Mesendoderm (in vitro differentiated cells): ENCODE measurements around the gene SPEG.

ENCODE experiments used
- DNase-seq: peaks from one replicate; pipeline ENCODE4 v3.0.0; 2013
- H2AK5ac ChIP-seq: 2 replicates; pipeline ENCODE4 v1.6.1; 2013; ENCODE audit warnings: low read length, inconsistent platforms
- H2BK120ac ChIP-seq: 2 replicates; pipeline ENCODE4 v1.6.1; 2013; ENCODE audit warnings: low read depth, mild to moderate bottlenecking, low read length, moderate library complexity, mixed read lengths
- H2BK15ac ChIP-seq: replicated peaks from 2 replicates; pipeline ENCODE4 v1.6.1; 2013; ENCODE audit warnings: low read depth, mild to moderate bottlenecking, moderate library complexity
- H2BK5ac ChIP-seq: 2 replicates; pipeline ENCODE4 v1.6.1; 2013; ENCODE audit warnings: low read length, inconsistent platforms
- H3K18ac ChIP-seq: 2 replicates; pipeline ENCODE4 v1.6.1; 2013; ENCODE audit warnings: mild to moderate bottlenecking, low read length, mixed read lengths
- H3K23ac ChIP-seq: one replicate; pipeline ENCODE4 v1.6.1; 2013; ENCODE audit warnings: low read length
- H3K27ac ChIP-seq: 2 replicates; pipeline ENCODE4 v1.5.1; 2013; ENCODE audit warnings: low read depth, mild to moderate bottlenecking, inconsistent platforms, low read length, moderate library complexity
- H3K27me3 ChIP-seq: 2 replicates; pipeline ENCODE4 v1.6.1; 2013; ENCODE audit warnings: low read length, control low read depth, mild to moderate bottlenecking, inconsistent platforms; ENCODE audit not compliant: insufficient read depth, poor library complexity
- H3K36me3 ChIP-seq: 2 replicates; pipeline ENCODE4 v1.6.1; 2013; ENCODE audit warnings: low read length, inconsistent platforms; ENCODE audit not compliant: control insufficient read depth, insufficient read depth
- H3K4ac ChIP-seq: one replicate; pipeline ENCODE4 v1.6.1; 2013; ENCODE audit warnings: low read depth, mild to moderate bottlenecking, low read length, moderate library complexity
- H3K4me1 ChIP-seq: 2 replicates; pipeline ENCODE4 v1.6.1; 2013; ENCODE audit warnings: low read depth, low read length, inconsistent platforms; ENCODE audit not compliant: control insufficient read depth
- H3K4me2 ChIP-seq: 2 replicates; pipeline ENCODE4 v1.6.1; 2013; ENCODE audit warnings: low read length
- H3K4me3 ChIP-seq: 2 replicates; pipeline ENCODE4 v1.5.1; 2013; ENCODE audit warnings: mild to moderate bottlenecking, low read length
- H3K56ac ChIP-seq: one replicate; pipeline ENCODE4 v1.6.1; 2013; ENCODE audit warnings: low read length
- H3K79me1 ChIP-seq: 2 replicates; pipeline ENCODE4 v1.6.1; 2013; ENCODE audit warnings: low read length, inconsistent platforms
- H3K79me2 ChIP-seq: 2 replicates; pipeline ENCODE4 v1.6.1; 2013; ENCODE audit warnings: mild to moderate bottlenecking, low read length; ENCODE audit not compliant: control insufficient read depth, insufficient read depth
- H3K9ac ChIP-seq: 2 replicates; pipeline ENCODE4 v1.6.1; 2013; ENCODE audit warnings: low read length, inconsistent platforms
- H4K5ac ChIP-seq: one replicate; pipeline ENCODE4 v1.6.1; 2013; ENCODE audit warnings: low read length
- H4K8ac ChIP-seq: one replicate; pipeline ENCODE4 v1.6.1; 2013; ENCODE audit warnings: low read depth, mild to moderate bottlenecking, control low read depth, low read length, moderate library complexity
- WGBS: extraction: QIAGEN DNeasy Blood & Tissue Kit; methylation state at CpG from one replicate; pipeline ENCODE4 v1.1.7; 2013; ENCODE audit warnings: low lambda C conversion rate, missing lambda C conversion rate; ENCODE audit not compliant: insufficient coverage; ENCODE audit errors: extremely low coverage; 5-methylcytosine and 5-hydroxymethylcytosine counted together

The SPEG gene

GRCh38 chr2:219422952-219423534 is 11.6 kb upstream of the SPEG start:
- Histone ChIP-seq H4K8ac (no peak overlapping the region), H2BK5ac (no peak overlapping the region), H3K27ac (no peak overlapping the region), H3K79me1 (no peaks in the 10 kb centered on the region), H3K79me2 (no peaks in the 10 kb centered on the region), H2BK120ac (no peak overlapping the region), H2BK15ac (no peak overlapping the region), H2AK5ac (no peak overlapping the region), H3K36me3 (no peaks in the 10 kb centered on the region), H3K9ac (no peak overlapping the region), H3K4me3 (no peak overlapping the region), H3K56ac (no peak overlapping the region), H3K4me1 (no peaks in the 10 kb centered on the region), H3K4me2 (no peak overlapping the region), H3K27me3 (peaks cover 8% of the 10 kb centered on the region), H4K5ac (no peak overlapping the region), H3K23ac (no peak overlapping the region), H3K4ac (no peak overlapping the region), H3K18ac (no peak overlapping the region)
- no CpG with 5 or more reads among the region's 8 CpGs for WGBS
- DNase-seq = no peak

GRCh38 chr2:219423652-219424377 is 10.8 kb upstream of the SPEG start:
- WGBS = no CpG with 5 or more reads among the region's 14 CpGs
- peaks cover 4% of the 10 kb centered on the region for H3K27me3 ChIP-seq
- no peak overlapping the region for H2BK15ac ChIP-seq
- no peak overlapping the region for H3K4me2 ChIP-seq
- H2AK5ac ChIP-seq = no peak overlapping the region
- H2BK120ac ChIP-seq = no peak overlapping the region
- no peaks in the 10 kb centered on the region for H3K4me1 ChIP-seq
- H3K79me2 ChIP-seq = no peaks in the 10 kb centered on the region
- H3K4ac ChIP-seq = no peak overlapping the region
- H3K23ac ChIP-seq = no peak overlapping the region
- no peak overlapping the region for H4K8ac ChIP-seq
- no peak overlapping the region for H3K56ac ChIP-seq
- no peak overlapping the region for H4K5ac ChIP-seq
- H3K4me3 ChIP-seq = no peak overlapping the region
- H3K18ac ChIP-seq = no peak overlapping the region
- H3K27ac ChIP-seq = no peak overlapping the region
- H3K79me1 ChIP-seq = no peaks in the 10 kb centered on the region
- no peak for DNase-seq
- no peaks in the 10 kb centered on the region for H3K36me3 ChIP-seq
- H3K9ac ChIP-seq = no peak overlapping the region
- no peak overlapping the region for H2BK5ac ChIP-seq

- Histone ChIP-seq H3K79me2 (no peaks in the 10 kb centered on the region), H3K27ac (no peak overlapping the region), H2BK5ac (no peak overlapping the region), H3K79me1 (no peaks in the 10 kb centered on the region), H2AK5ac (no peak overlapping the region), H2BK15ac (no peak overlapping the region), H3K4me3 (no peak overlapping the region), H4K8ac (no peak overlapping the region), H3K23ac (no peak overlapping the region), H3K4ac (no peak overlapping the region), H3K4me2 (no peak overlapping the region), H4K5ac (no peak overlapping the region), H3K18ac (no peak overlapping the region), H3K56ac (no peak overlapping the region), H3K36me3 (no peaks in the 10 kb centered on the region), H3K27me3 (no peaks in the 10 kb centered on the region), H3K4me1 (no peaks in the 10 kb centered on the region), H3K9ac (no peak overlapping the region), H2BK120ac (no peak overlapping the region)
- no peak for DNase-seq
- WGBS = no CpG with 5 or more reads among the region's 8 CpGs
Observed at GRCh38 chr2:219425238-219426067, 9.2 kb upstream of the SPEG start.

GRCh38 chr2:219426068-219426443 is 8.6 kb upstream of the SPEG start:
- no peak overlapping the region for H2BK5ac ChIP-seq
- no peaks in the 10 kb centered on the region for H3K79me2 ChIP-seq
- H3K4me3 ChIP-seq = no peak overlapping the region
- no peak overlapping the region for H2AK5ac ChIP-seq
- no peaks in the 10 kb centered on the region for H3K4me1 ChIP-seq
- H3K18ac ChIP-seq = no peak overlapping the region
- no peak overlapping the region for H3K9ac ChIP-seq
- H3K56ac ChIP-seq = no peak overlapping the region
- H2BK120ac ChIP-seq = no peak overlapping the region
- H3K4me2 ChIP-seq = no peak overlapping the region
- no peak overlapping the region for H3K4ac ChIP-seq
- DNase-seq = no peak
- H3K27me3 ChIP-seq = no peaks in the 10 kb centered on the region
- no peak overlapping the region for H4K8ac ChIP-seq
- WGBS = no CpG with 5 or more reads among the region's 7 CpGs
- no peak overlapping the region for H4K5ac ChIP-seq
- no peaks in the 10 kb centered on the region for H3K79me1 ChIP-seq
- no peaks in the 10 kb centered on the region for H3K36me3 ChIP-seq
- no peak overlapping the region for H3K23ac ChIP-seq
- no peak overlapping the region for H2BK15ac ChIP-seq
- no peak overlapping the region for H3K27ac ChIP-seq

- H3K79me1 ChIP-seq = no peaks in the 10 kb centered on the region
- no peak overlapping the region for H4K5ac ChIP-seq
- no peak overlapping the region for H3K23ac ChIP-seq
- no peak overlapping the region for H2BK120ac ChIP-seq
- H2AK5ac ChIP-seq = no peak overlapping the region
- no CpG with 5 or more reads among the region's 7 CpGs for WGBS
- no peaks in the 10 kb centered on the region for H3K4me1 ChIP-seq
- no peaks in the 10 kb centered on the region for H3K36me3 ChIP-seq
- H3K4me2 ChIP-seq = no peak overlapping the region
- no peaks in the 10 kb centered on the region for H3K79me2 ChIP-seq
- H2BK15ac ChIP-seq = no peak overlapping the region
- H3K9ac ChIP-seq = no peak overlapping the region
- H4K8ac ChIP-seq = no peak overlapping the region
- no peak overlapping the region for H3K4me3 ChIP-seq
- no peaks in the 10 kb centered on the region for H3K27me3 ChIP-seq
- H2BK5ac ChIP-seq = no peak overlapping the region
- H3K27ac ChIP-seq = no peak overlapping the region
- no peak overlapping the region for H3K18ac ChIP-seq
- H3K56ac ChIP-seq = no peak overlapping the region
- H3K4ac ChIP-seq = no peak overlapping the region
- DNase-seq = no peak
Observed at GRCh38 chr2:219426534-219427136, 8.0 kb upstream of the SPEG start.
